Body of pancreas (tissue), 4 donors: Measurements from ENCODE around the gene TSPAN18.

Source experiments
- CTCF ChIP-seq, 7 experiments: fragments of 450-650 bp in 4 of 7; fragments of 200-600 bp in 3 of 7; sonication (generic) in 3 of 7; IDR thresholded peaks; one replicate each; pipeline ENCODE4 v1.5.1; 2016 to 2019; ENCODE audit warnings: antibody characterized with exemption in 7 of 7
- POLR2A ChIP-seq, 3 donors: fragments of 450-650 bp; IDR thresholded peaks; one replicate each; pipeline ENCODE4 v1.6.1; 2016; ENCODE audit warnings: antibody characterized with exemption in 3 of 3, mild to moderate bottlenecking in 2 of 3

DNA sequence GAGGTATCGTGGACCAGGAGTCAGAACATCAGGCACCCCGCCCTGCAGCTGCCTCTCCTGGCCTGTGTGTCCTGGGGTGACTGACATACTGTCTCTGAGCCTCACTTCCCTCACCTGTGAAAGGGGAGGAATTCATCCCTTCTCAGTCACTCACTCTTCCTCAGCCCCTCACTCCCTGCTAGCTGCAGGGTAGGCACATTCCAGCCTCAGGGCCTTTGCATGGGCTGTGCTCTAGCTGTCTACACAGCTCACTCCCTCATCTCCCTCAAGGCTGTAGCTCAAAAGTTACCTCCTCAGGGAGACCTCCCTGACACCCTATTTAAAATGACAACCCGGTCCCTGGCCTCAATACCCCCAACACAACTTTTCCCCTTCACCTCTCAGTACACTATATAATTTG, 221.4 kb downstream of the TSPAN18 start:
- TF ChIP-seq CTCF (IDR thresholded peaks at IDR 0.05), result no peak
- TF ChIP-seq POLR2A (IDR thresholded peaks at IDR 0.05), result no peak
